H1 (cell line): Measurements from ENCODE around the gene PRDM4. TPM values are rescaled to one million over a fixed set of nuclear protein-coding genes. Genes with fewer than 3 reads are reported as not detected.
A peak's percentile ranks its signal among the peaks of the same experiment; 100 is the strongest.

ENCODE experiments used
- CTCF ChIA-PET: fragments of 300-600 bp; sonication (Branson Sonifier 250); formaldehyde crosslinking; loops from one replicate; lab custom pipeline; 2021; ENCODE audit not compliant: partially characterized antibody; lab: Charles Lee
- POLR2A ChIA-PET: fragments of 300-600 bp; sonication (Branson Sonifier 250); formaldehyde crosslinking; loops from one replicate; lab custom pipeline; 2021; ENCODE audit warnings: inconsistent platforms; ENCODE audit not compliant: partially characterized antibody; lab: Charles Lee
- DNase-seq, 2 experiments: peaks; one replicate each; pipeline versions ENCODE4 v3.0.0 to v3.0.0-alpha.2; 2010 to 2022; ENCODE audit warnings: low spot score in 2 of 2, low read depth in 1 of 2, mixed read lengths in 1 of 2
- FAIRE-seq: peaks from 2 replicates; lab custom pipeline; 2011; peaks lifted over from hg19 to GRCh38; lab: Jason Lieb, UNC
- H2AFZ ChIP-seq: 2 replicates; pipeline ENCODE4 v1.8.1; 2012; ENCODE audit warnings: low read length, inconsistent platforms
- H2AK5ac ChIP-seq: 2 replicates; pipeline ENCODE4 v1.6.1; 2013; ENCODE audit warnings: low read depth, low read length
- H2BK120ac ChIP-seq: replicated peaks from 2 replicates; pipeline ENCODE3; 2013; ENCODE audit warnings: low read depth, low read length, inconsistent platforms
- H2BK12ac ChIP-seq: 2 replicates; pipeline ENCODE4 v1.6.1; 2013; ENCODE audit warnings: low read depth, low read length
- H2BK15ac ChIP-seq: 2 replicates; pipeline ENCODE4 v1.6.1; 2013; ENCODE audit warnings: low read length
- H2BK20ac ChIP-seq: 2 replicates; pipeline ENCODE4 v1.6.1; 2013; ENCODE audit warnings: low read length
- H2BK5ac ChIP-seq: 2 replicates; pipeline ENCODE4 v1.6.1; 2013; ENCODE audit warnings: low read depth, low read length
- H3K14ac ChIP-seq: 2 replicates; pipeline ENCODE4 v1.6.1; 2013; ENCODE audit warnings: inconsistent platforms; ENCODE audit not compliant: insufficient read length
- H3K18ac ChIP-seq: 2 replicates; pipeline ENCODE4 v1.6.1; 2013; ENCODE audit warnings: low read length; ENCODE audit errors: extremely low read depth
- H3K23ac ChIP-seq: 2 replicates; pipeline ENCODE4 v1.6.1; 2013; ENCODE audit warnings: inconsistent platforms; ENCODE audit not compliant: insufficient read length
- H3K23me2 ChIP-seq: 2 replicates; pipeline ENCODE4 v1.6.1; 2013; ENCODE audit warnings: low read depth, low read length
- H3K27ac ChIP-seq: 2 replicates; pipeline ENCODE4 v1.6.1; 2011; ENCODE audit warnings: low read depth, low read length, inconsistent platforms
- H3K27me3 ChIP-seq, 4 experiments: replicated peaks in 1 of 4; 1 replicate in 1 of 4; 2 replicates in 3 of 4; pipeline versions ENCODE4 v1.6.1 to v1.8.1; 2011 to 2013; ENCODE audit warnings: low read length in 3 of 4, mild to moderate bottlenecking in 3 of 4, inconsistent platforms in 2 of 4, mixed read lengths in 2 of 4, moderate library complexity in 1 of 4; ENCODE audit not compliant: control insufficient read depth in 3 of 4, insufficient read depth in 3 of 4; ENCODE audit errors: extremely low read depth in 1 of 4
- H3K36me3 ChIP-seq, 4 experiments: 2 replicates each; pipeline versions ENCODE4 v1.6.1 to v1.8.1; 2011 to 2013; ENCODE audit warnings: mild to moderate bottlenecking in 4 of 4, low read length in 3 of 4, moderate library complexity in 2 of 4, control low read depth in 1 of 4, inconsistent platforms in 1 of 4; ENCODE audit not compliant: insufficient read depth in 4 of 4, control insufficient read depth in 2 of 4
- H3K4ac ChIP-seq: replicated peaks from 2 replicates; pipeline ENCODE3; 2013; ENCODE audit warnings: low read length, low read depth, mixed read lengths, inconsistent platforms; ENCODE audit not compliant: insufficient read length
- H3K4me1 ChIP-seq, 4 experiments: replicated peaks in 1 of 4; 1 replicate in 1 of 4; 2 replicates in 3 of 4; pipeline versions ENCODE4 v1.6.1 to v1.8.1; 2011 to 2013; ENCODE audit warnings: low read length in 3 of 4, inconsistent platforms in 2 of 4, mixed read lengths in 1 of 4; ENCODE audit not compliant: insufficient read depth in 4 of 4, control insufficient read depth in 3 of 4
- H3K4me2 ChIP-seq, 2 experiments: 2 replicates each; pipeline versions ENCODE4 v1.6.1 to v1.8.1; 2011 to 2013; ENCODE audit warnings: low read depth in 2 of 2, low read length in 2 of 2, control low read depth in 1 of 2, inconsistent platforms in 1 of 2, mild to moderate bottlenecking in 1 of 2; ENCODE audit not compliant: insufficient read depth in 1 of 2
- H3K4me3 ChIP-seq, 4 experiments: fragments of 200-600, 300-600 bp in 1 of 4; sonication (generic), shearing (Covaris generic), sonication (Bioruptor Twin) in 1 of 4; 2 replicates each; pipeline versions ENCODE4 v1.5.1 to v1.8.1; 2011 to 2016; ENCODE audit warnings: low read length in 4 of 4, low read depth in 3 of 4, control low read depth in 2 of 4, inconsistent platforms in 2 of 4, mild to moderate bottlenecking in 2 of 4, mixed read lengths in 1 of 4, moderate library complexity in 1 of 4; ENCODE audit not compliant: insufficient read depth in 2 of 4; ENCODE audit errors: extremely low read depth in 1 of 4
- H3K56ac ChIP-seq: replicated peaks from 2 replicates; pipeline ENCODE3; 2013; ENCODE audit warnings: low read depth, mild to moderate bottlenecking, mixed read lengths, low read length, inconsistent platforms; ENCODE audit not compliant: insufficient read length
- H3K79me1 ChIP-seq: 2 replicates; pipeline ENCODE4 v1.6.1; 2013; ENCODE audit warnings: low read depth, low read length, control low read depth
- H3K79me2 ChIP-seq, 2 experiments: 2 replicates each; pipeline versions ENCODE4 v1.6.1 to v1.8.1; 2012 to 2013; ENCODE audit warnings: low read length in 2 of 2, mild to moderate bottlenecking in 2 of 2, inconsistent platforms in 1 of 2; ENCODE audit not compliant: insufficient read depth in 2 of 2, control insufficient read depth in 1 of 2
- H3K9ac ChIP-seq, 4 experiments: replicated peaks in 1 of 4; 1 replicate in 1 of 4; 2 replicates in 3 of 4; pipeline versions ENCODE4 v1.6.1 to v1.8.1; 2011 to 2013; ENCODE audit warnings: low read depth in 3 of 4, low read length in 3 of 4, control low read depth in 2 of 4, mild to moderate bottlenecking in 2 of 4, moderate library complexity in 2 of 4, inconsistent platforms in 1 of 4; ENCODE audit errors: extremely low read depth in 1 of 4
- H3K9me3 ChIP-seq, 2 experiments: 2 replicates each; pipeline versions ENCODE4 v1.6.1 to v1.8.1; 2012 to 2013; ENCODE audit warnings: mild to moderate bottlenecking in 2 of 2, moderate library complexity in 2 of 2, control low read depth in 1 of 2, inconsistent platforms in 1 of 2, low read depth in 1 of 2, low read length in 1 of 2, mixed read lengths in 1 of 2; ENCODE audit not compliant: insufficient read depth in 2 of 2
- H4K20me1 ChIP-seq, 2 experiments: replicated peaks in 1 of 2; 2 replicates each; pipeline versions ENCODE3 to v1.8.1; 2011 to 2013; ENCODE audit warnings: inconsistent platforms in 2 of 2, low read length in 2 of 2, mild to moderate bottlenecking in 1 of 2; ENCODE audit not compliant: insufficient read depth in 2 of 2, control insufficient read depth in 1 of 2
- H4K5ac ChIP-seq: 2 replicates; pipeline ENCODE4 v1.6.1; 2013; ENCODE audit warnings: low read length, low read depth, mixed read lengths, inconsistent platforms; ENCODE audit not compliant: insufficient read length
- H4K8ac ChIP-seq: 2 replicates; pipeline ENCODE4 v1.8.0; 2013; ENCODE audit warnings: mild to moderate bottlenecking, moderate library complexity, low read length, inconsistent platforms; ENCODE audit not compliant: insufficient read depth; ENCODE audit errors: extremely low read depth
- H4K91ac ChIP-seq: replicated peaks from 2 replicates; pipeline ENCODE3; 2013; ENCODE audit warnings: low read length, mixed read lengths, inconsistent platforms; ENCODE audit not compliant: insufficient read length
- BRCA1 ChIP-seq: IDR thresholded peaks from 2 replicates; pipeline ENCODE4 v1.6.1; 2012; ENCODE audit warnings: low read depth, low read length, improper control_type of control experiment
- KDM1A ChIP-seq: fragments of 200-600, 300-600 bp; sonication (generic); IDR thresholded peaks from 2 replicates; pipeline ENCODE4 v1.7.1; 2016; ENCODE audit warnings: mild to moderate bottlenecking, low read length, borderline replicate concordance
- NANOG ChIP-seq: IDR thresholded peaks from 2 replicates; pipeline ENCODE4 v1.6.1; 2011; ENCODE audit warnings: low read length, low read depth, mild to moderate bottlenecking, inconsistent platforms; ENCODE audit not compliant: insufficient read depth, poor library complexity, severe bottlenecking
- RAD21 ChIP-seq, 2 experiments: IDR thresholded peaks in 1 of 2; conservative IDR thresholded peaks in 1 of 2; 2 replicates each; pipeline ENCODE4 v1.6.1; 2011; ENCODE audit warnings: low read depth in 2 of 2, low read length in 2 of 2, improper control_type of control experiment in 1 of 2, inconsistent platforms in 1 of 2, mild to moderate bottlenecking in 1 of 2, moderate library complexity in 1 of 2
- SP2 ChIP-seq: IDR thresholded peaks from 2 replicates; pipeline ENCODE4 v1.6.1; 2012; ENCODE audit warnings: mild to moderate bottlenecking, low read length, inconsistent platforms
- SRF ChIP-seq: IDR thresholded peaks from 2 replicates; pipeline ENCODE4 v1.6.1; 2011; ENCODE audit warnings: mild to moderate bottlenecking, low read depth, low read length, moderate library complexity
- WGBS, 2 experiments: shearing (Covaris generic) in 1 of 2; methylation state at CpG; one replicate each; pipeline versions ENCODE4 v1.1.6 to v1.1.7; 2013 to 2015; ENCODE audit warnings: low lambda C conversion rate in 2 of 2, mixed read lengths in 2 of 2, inconsistent platforms in 1 of 2, low coverage in 1 of 2, missing lambda C conversion rate in 1 of 2; ENCODE audit not compliant: insufficient replicate concordance in 2 of 2, insufficient coverage in 1 of 2, insufficient read length in 1 of 2; ENCODE audit errors: extremely low coverage in 1 of 2, missing lambda C conversion rate in 1 of 2; 5-methylcytosine and 5-hydroxymethylcytosine counted together
- polyA plus RNA-seq, 7 experiments: library from polyadenylated mRNA; depleted of rRNA in 3 of 7; stranded (reverse) in 5 of 7; unstranded in 2 of 7; fragments of >200 nt in 5 of 7; fragments of 200-250 nt in 2 of 7; gene quantifications; 1 replicate in 5 of 7; 2 replicates in 1 of 7; 4 replicates in 1 of 7; pipeline versions ENCODE4 v1.2.1 to v1.2.3, GENCODE V29; 2011 to 2013; ENCODE audit warnings: missing spikeins in 2 of 7, mixed read lengths in 2 of 7
- total RNA-seq: library from RNA; stranded (reverse); fragmentation: NEBNext Ultra II Directional; extraction: Animal tissue kit (Norgen Biotek cat#: 25700); gene quantifications from 2 replicates; pipeline ENCODE4 v1.2.1, GENCODE V29; 2021

PRDM4 gene
- total and polyA plus RNA-seq, 2 of the 8 experiments (the other 6 are each of a cell fraction or from before 2014, with no cell fraction given) = 10.1 to 17.5 TPM

- H3K79me2 ChIP-seq = no peaks in the 10 kb centered on the region
- CTCF ChIA-PET = interaction anchor here (2.3 kb wide), 1 partner anchor 13 kb away, joined by 11 read pairs; the partner anchor contains the start of gene ASCL4
- H3K56ac ChIP-seq = no peak overlapping the region
- TF ChIP-seq BRCA1 = no peak
- no peak for TF ChIP-seq RAD21 (IDR thresholded peaks at IDR 0.05 in 1 of 2, conservative IDR thresholded peaks at IDR 0.05 in 1 of 2; ENCODE audit: low read depth in 2 of 2, low read length in 2 of 2)
- no peak for TF ChIP-seq NANOG
- TF ChIP-seq SP2 = no peak
- TF ChIP-seq SRF = no peak
- no peak for TF ChIP-seq KDM1A
- no peaks in the 10 kb centered on the region for H3K4me1 ChIP-seq
- no peak overlapping the region for H4K91ac ChIP-seq
- H3K9ac ChIP-seq = no peak overlapping the region
- FAIRE-seq (no peak), DNase-seq (no peak)
- peaks cover 0 to 10% of the 10 kb centered on the region in 2 experiments; a peak in 2 of 4 replicates for H3K9me3 ChIP-seq
- no peak overlapping the region for H2BK20ac ChIP-seq
- H3K18ac ChIP-seq = no peak overlapping the region
- POLR2A ChIA-PET = no interaction called here
- no peak overlapping the region for H3K4ac ChIP-seq
- no peaks in the 10 kb centered on the region for H3K27me3 ChIP-seq
- peak overlapping the region; percentile 39; the same call in 1 of the 2 replicates for H2AFZ ChIP-seq
- no peak overlapping the region for H2BK120ac ChIP-seq
- no peaks in the 10 kb centered on the region for H3K79me1 ChIP-seq
- no peaks in the 10 kb centered on the region for H4K20me1 ChIP-seq
- H2AK5ac ChIP-seq = no peak overlapping the region
- no peak overlapping the region for H3K14ac ChIP-seq
- no peak overlapping the region for H3K23ac ChIP-seq
- no peak overlapping the region for H3K4me3 ChIP-seq
- H2BK15ac ChIP-seq = no peak overlapping the region
- H3K4me2 ChIP-seq = no peak overlapping the region
- H3K27ac ChIP-seq = no peak overlapping the region
- H2BK12ac ChIP-seq = no peak overlapping the region
- H4K5ac ChIP-seq = no peak overlapping the region
- no peaks in the 10 kb centered on the region; the same call in 1 of the 2 replicates for H3K23me2 ChIP-seq
- H2BK5ac ChIP-seq = no peak overlapping the region
- H4K8ac ChIP-seq = no peak overlapping the region
- WGBS, 2 experiments = 89% methylated on average over 17 of the region's 17 CpGs; no CpG with 5 or more reads in 1 of the 2 experiments
- no peaks in the 10 kb centered on the region for H3K36me3 ChIP-seq
These were observed 27.9 kb upstream of the PRDM4 start for GRCh38 chr12:107788690-107789458.
